Fibroblast of villous mesenchyme (primary cell): ENCODE results near the gene TMEM41B. TPM values are rescaled to one million over a fixed set of nuclear protein-coding genes. Genes with fewer than 3 reads are reported as not detected.
"Not testable (repeated sequence)": the region's sequence is repeated elsewhere in the genome, so short reads cannot be mapped to it uniquely, and the experiment has no call there.

Experiments
- DNase-seq: peaks from one replicate; pipeline ENCODE4 v3.0.0-alpha.2; 2010; ENCODE audit warnings: low read depth
- H3K4me3 ChIP-seq: 2 replicates; pipeline ENCODE4 v1.5.1; 2011; ENCODE audit warnings: low read depth, mild to moderate bottlenecking, low read length
- total RNA-seq: library from RNA; depleted of rRNA; stranded (reverse); fragments of >200 nt; gene quantifications from 2 replicates; pipeline ENCODE4 v1.2.3, GENCODE V29; 2012
- TF ChIP-seq, protein P1 (sequence below): IDR thresholded peaks from 2 replicates; pipeline ENCODE4 v1.5.1; 2012; ENCODE audit warnings: low read depth, mild to moderate bottlenecking, low read length; ENCODE audit not compliant: insufficient read depth

TMEM41B gene
- total RNA-seq, 1 donor = 48.8 TPM

DNA sequence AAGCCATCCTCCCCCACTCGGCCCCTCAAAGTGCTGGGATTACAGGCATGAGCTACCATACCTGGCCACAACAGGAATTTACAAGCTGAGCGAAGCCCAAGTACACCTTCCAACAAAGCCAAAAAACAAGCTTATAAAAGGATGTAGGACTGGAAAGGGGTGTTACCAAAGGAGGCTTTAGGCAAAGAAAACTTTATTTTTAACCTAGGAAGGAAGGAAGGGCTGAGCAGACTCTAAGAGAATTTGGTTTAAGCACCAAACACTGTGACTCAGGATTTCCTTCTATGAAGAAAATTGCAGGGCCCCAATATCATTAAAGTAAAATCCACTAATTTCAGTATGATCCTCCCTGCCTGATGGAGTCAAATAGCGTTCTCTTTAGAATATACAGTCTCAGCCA lies 61.3 kb downstream of the TMEM41B start:
- TF ChIP-seq, protein P1, sequence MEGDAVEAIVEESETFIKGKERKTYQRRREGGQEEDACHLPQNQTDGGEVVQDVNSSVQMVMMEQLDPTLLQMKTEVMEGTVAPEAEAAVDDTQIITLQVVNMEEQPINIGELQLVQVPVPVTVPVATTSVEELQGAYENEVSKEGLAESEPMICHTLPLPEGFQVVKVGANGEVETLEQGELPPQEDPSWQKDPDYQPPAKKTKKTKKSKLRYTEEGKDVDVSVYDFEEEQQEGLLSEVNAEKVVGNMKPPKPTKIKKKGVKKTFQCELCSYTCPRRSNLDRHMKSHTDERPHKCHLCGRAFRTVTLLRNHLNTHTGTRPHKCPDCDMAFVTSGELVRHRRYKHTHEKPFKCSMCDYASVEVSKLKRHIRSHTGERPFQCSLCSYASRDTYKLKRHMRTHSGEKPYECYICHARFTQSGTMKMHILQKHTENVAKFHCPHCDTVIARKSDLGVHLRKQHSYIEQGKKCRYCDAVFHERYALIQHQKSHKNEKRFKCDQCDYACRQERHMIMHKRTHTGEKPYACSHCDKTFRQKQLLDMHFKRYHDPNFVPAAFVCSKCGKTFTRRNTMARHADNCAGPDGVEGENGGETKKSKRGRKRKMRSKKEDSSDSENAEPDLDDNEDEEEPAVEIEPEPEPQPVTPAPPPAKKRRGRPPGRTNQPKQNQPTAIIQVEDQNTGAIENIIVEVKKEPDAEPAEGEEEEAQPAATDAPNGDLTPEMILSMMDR = no peak
- no peak for DNase-seq
- no peak overlapping the region for H3K4me3 ChIP-seq

DNA sequence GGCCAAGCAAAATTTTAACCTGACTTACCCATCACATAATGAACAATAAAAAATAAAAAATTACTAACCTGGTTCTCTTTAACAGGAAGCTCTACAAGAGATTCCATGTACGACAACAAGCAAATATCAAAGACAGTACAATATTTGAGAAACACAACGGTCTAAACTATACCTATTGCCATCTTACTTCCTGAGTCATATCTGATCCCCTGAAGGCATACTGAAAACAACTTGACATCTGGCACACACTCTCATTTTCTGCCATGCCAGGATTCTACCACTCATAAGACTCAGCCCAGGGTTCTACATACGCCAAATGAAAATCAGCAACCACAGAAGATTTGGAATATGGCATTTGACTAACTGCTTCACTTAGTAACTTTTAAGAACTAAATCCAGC lies 63.1 kb downstream of the TMEM41B start:
- no peak for DNase-seq
- TF ChIP-seq, protein P1 = no peak
- no peak overlapping the region for H3K4me3 ChIP-seq

DNA sequence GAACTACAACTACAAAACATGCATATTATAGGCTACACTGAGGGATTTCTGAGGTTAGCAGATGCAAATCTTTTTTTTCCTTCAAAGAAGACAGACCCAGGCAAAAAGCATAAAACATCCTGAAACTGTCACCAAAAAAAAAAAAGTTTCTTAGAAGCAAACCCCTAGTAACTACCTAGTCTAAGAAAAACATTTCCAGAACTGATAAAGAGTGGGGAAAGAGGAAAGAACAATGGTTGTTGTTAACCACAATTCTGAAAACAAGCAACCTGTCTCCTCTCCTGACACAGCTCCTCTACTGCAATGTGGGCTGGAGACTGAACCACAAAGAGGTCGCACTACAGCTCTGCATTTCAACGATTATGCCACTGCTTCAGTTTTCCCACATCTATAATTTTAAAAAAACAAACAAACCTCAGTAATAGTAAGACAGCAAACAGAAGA lies 64.2 kb downstream of the TMEM41B start:
- TF ChIP-seq, protein P1 = no peak
- no peak for DNase-seq
- H3K4me3 ChIP-seq = no peak overlapping the region

DNA sequence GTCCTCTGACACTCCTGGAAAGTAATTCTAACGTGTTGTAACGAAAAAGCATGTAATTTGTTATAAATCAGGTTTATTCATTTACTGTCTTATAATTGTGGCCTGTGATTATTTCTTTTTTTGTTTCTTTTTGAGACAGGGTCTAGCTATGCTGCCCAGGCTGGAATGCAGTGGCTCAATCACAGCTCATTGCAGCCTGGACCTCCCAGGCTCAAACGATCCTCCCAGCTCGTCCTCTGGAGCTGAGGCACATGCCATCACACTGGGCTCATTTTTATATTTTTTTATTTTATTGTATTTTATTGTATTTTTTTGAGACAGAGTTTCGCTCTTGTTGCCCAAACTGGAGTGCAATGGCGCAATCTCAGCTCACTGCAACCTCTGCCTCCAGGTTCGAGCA lies 65.1 kb downstream of the TMEM41B start:
- no peak for DNase-seq
- no peak overlapping the region for H3K4me3 ChIP-seq
- TF ChIP-seq, protein P1 = no peak

DNA sequence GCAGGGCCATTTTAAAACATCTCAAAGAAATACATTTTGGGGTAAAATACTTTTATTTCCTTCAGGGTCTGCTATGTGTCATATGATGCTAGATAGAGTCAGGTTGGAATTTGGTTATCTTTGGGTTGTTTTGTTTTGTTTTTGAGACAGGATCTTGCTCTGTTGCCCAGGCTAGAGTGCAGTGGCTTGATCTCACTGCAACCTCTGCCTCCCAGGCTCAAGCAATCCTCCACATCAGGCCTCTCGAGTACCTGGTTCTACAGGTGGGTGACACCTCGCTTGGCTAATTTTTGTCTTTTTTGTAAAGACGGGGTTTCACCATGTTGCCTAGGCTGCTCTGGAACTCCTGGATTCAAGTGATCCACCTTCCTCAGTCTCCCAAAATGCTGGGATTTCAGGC lies 66.5 kb downstream of the TMEM41B start:
- TF ChIP-seq, protein P1 = no peak
- no peak overlapping the region for H3K4me3 ChIP-seq
- DNase-seq = no peak

DNA sequence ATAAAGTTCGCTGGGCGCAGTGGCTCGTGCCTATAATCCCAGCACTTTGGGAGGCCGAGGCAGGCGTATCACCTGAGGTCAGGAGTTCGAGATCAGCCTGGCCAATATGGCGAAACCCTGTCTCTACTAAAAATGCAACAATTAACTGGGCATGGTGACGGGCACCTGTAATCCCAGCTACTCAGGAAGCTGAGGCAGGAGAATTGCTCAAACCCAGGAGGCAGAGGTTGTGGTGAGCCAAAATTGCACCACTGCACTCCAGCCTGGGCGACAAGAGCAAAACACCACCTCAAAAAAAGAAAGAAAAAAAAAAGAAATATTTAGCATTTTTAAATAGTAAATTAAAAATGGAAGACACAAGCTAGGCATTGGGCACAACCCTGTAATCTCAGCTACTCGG lies 78.2 kb downstream of the TMEM41B start:
- not testable (repeated sequence) for H3K4me3 ChIP-seq, DNase-seq

DNA sequence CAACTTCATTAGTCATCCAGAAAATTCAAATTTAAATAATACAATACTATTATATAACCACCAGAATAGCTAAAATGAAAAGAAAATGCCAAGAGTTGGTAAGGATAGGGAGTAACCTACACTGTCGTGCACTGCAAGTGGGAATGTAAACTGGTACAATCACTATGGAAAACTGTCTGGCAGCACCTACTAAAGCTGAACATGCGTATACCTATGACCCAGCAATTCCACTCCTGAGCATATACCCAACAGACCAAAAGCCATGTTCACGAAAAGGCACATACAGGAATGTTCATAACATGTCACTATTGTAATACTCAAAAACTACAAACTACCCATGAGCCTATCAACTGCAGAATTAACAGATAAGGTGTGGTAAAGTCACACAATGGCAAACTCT lies 81.9 kb downstream of the TMEM41B start:
- no peak overlapping the region for H3K4me3 ChIP-seq
- TF ChIP-seq, protein P1 = no peak
- no peak for DNase-seq
